Calu3 (cell line): Measurements from ENCODE around the gene ZNF750. TPM values are rescaled to one million over a fixed set of nuclear protein-coding genes. Genes with fewer than 3 reads are reported as not detected.

Experiments
- BruUV-seq: library from RNA; stranded (reverse); fragments of 400-500 nt; replicated peaks from 2 replicates; lab custom pipeline; 2021; lab: Mats Ljungman, UMichigan
- CTCF ChIA-PET: fragments of 300-600 bp; sonication (Branson Sonifier 250); formaldehyde crosslinking; loops from one replicate; lab custom pipeline; 2022; ENCODE audit warnings: antibody characterized with exemption; lab: Charles Lee
- DNase-seq: peaks from one replicate; pipeline ENCODE4 v3.0.0; 2022
- H3K27ac Mint-ChIP-seq: one replicate; pipeline ENCODE4 v1.8.0; 2022; ENCODE audit warnings: mixed read lengths; ENCODE audit not compliant: unreplicated experiment
- H3K27me3 Mint-ChIP-seq: one replicate; pipeline ENCODE4 v1.8.0; 2022; ENCODE audit warnings: mixed read lengths; ENCODE audit not compliant: unreplicated experiment
- H3K36me3 Mint-ChIP-seq: one replicate; pipeline ENCODE4 v1.8.0; 2022; ENCODE audit warnings: mild to moderate bottlenecking, moderate library complexity, mixed read lengths; ENCODE audit not compliant: insufficient read depth, unreplicated experiment
- H3K4me1 Mint-ChIP-seq: one replicate; pipeline ENCODE4 v1.8.0; 2022; ENCODE audit warnings: mild to moderate bottlenecking, low read depth, mixed read lengths; ENCODE audit not compliant: unreplicated experiment
- H3K4me3 Mint-ChIP-seq: one replicate; pipeline ENCODE4 v1.8.0; 2022; ENCODE audit warnings: mild to moderate bottlenecking, low read depth, moderate library complexity, mixed read lengths; ENCODE audit not compliant: unreplicated experiment
- H3K9me3 Mint-ChIP-seq: one replicate; pipeline ENCODE4 v1.8.0; 2022; ENCODE audit warnings: low read depth, mixed read lengths; ENCODE audit not compliant: unreplicated experiment
- CTCF ChIP-seq: fragments of 200-600 bp; IDR thresholded peaks from one replicate; pipeline ENCODE4 v1.8.0; 2022; ENCODE audit warnings: antibody characterized with exemption; ENCODE audit not compliant: unreplicated experiment
- intact Hi-C: fragments of 100-400 bp; cut with micrococcal nuclease; formaldehyde crosslinking; loops from one replicate; pipeline ENCODE4 v1.10.0; 2022; ENCODE audit not compliant: unreplicated experiment
- total RNA-seq: library from RNA; stranded (reverse); gene quantifications from 2 replicates; pipeline ENCODE4 v1.2.3, GENCODE V29; 2022

The ZNF750 gene
- total RNA-seq, 1 experiment from 2014 or later = not detected

GRCh38 chr17:82831818-82832200 lies 8.0 kb downstream of the ZNF750 start:
- no peak overlapping the region for H3K27ac Mint-ChIP-seq
- CTCF ChIA-PET = no interaction called here
- H3K4me1 Mint-ChIP-seq = no peaks in the 10 kb centered on the region
- intact Hi-C loops = no loop called here
- H3K9me3 Mint-ChIP-seq = no peaks in the 10 kb centered on the region
- no peak overlapping the region for H3K4me3 Mint-ChIP-seq
- DNase-seq = no peak
- no peak for TF ChIP-seq CTCF
- peaks cover 26% of the 10 kb centered on the region for H3K36me3 Mint-ChIP-seq
- no TSS peak for BruUV-seq
- no peaks in the 10 kb centered on the region for H3K27me3 Mint-ChIP-seq

GRCh38 chr17:82831041-82831817 lies 8.6 kb downstream of the ZNF750 start:
- no TSS peak for BruUV-seq
- CTCF ChIA-PET = no interaction called here

GRCh38 chr17:82830249-82830661 lies 9.6 kb downstream of the ZNF750 start:
- Mint-ChIP-seq H3K4me3 (no peak overlapping the region), H3K36me3 (peaks cover 21% of the 10 kb centered on the region), H3K9me3 (no peaks in the 10 kb centered on the region), H3K27me3 (no peaks in the 10 kb centered on the region), H3K27ac (no peak overlapping the region), H3K4me1 (no peaks in the 10 kb centered on the region)
- no TSS peak for BruUV-seq
- intact Hi-C loops = no loop called here
- no peak for DNase-seq
- no peak for TF ChIP-seq CTCF
- CTCF ChIA-PET = interaction anchor here (0.6 kb wide), 1 partner anchor 22 kb away, joined by 3 read pairs; no protein-coding TSS in a partner anchor

More at GRCh38 chr17:82831041-82831817, 8.6 kb downstream of the ZNF750 start:
- intact Hi-C loops = no loop called here
- TF ChIP-seq CTCF = no peak
- H3K4me3 Mint-ChIP-seq = no peak overlapping the region
- no peaks in the 10 kb centered on the region for H3K4me1 Mint-ChIP-seq
- H3K27me3 Mint-ChIP-seq = no peaks in the 10 kb centered on the region
- H3K36me3 Mint-ChIP-seq = peaks cover 26% of the 10 kb centered on the region
- no peak overlapping the region for H3K27ac Mint-ChIP-seq
- DNase-seq = no peak
- H3K9me3 Mint-ChIP-seq = no peaks in the 10 kb centered on the region

GRCh38 chr17:82828875-82829487 lies 10.8 kb downstream of the ZNF750 start:
- no peak for TF ChIP-seq CTCF
- no peaks in the 10 kb centered on the region for H3K4me1 Mint-ChIP-seq
- CTCF ChIA-PET = no interaction called here
- peaks cover 21% of the 10 kb centered on the region for H3K36me3 Mint-ChIP-seq
- BruUV-seq = no TSS peak
- no peak overlapping the region for H3K27ac Mint-ChIP-seq
- no peak overlapping the region for H3K4me3 Mint-ChIP-seq
- intact Hi-C loops = no loop called here
- no peaks in the 10 kb centered on the region for H3K9me3 Mint-ChIP-seq
- no peaks in the 10 kb centered on the region for H3K27me3 Mint-ChIP-seq
- DNase-seq = no peak
